HUES6 (cell line): Measurements from ENCODE around the gene VCX3B.
"Not testable (repeated sequence)": the region's sequence is repeated elsewhere in the genome, so short reads cannot be mapped to it uniquely, and the experiment has no call there.

Experiments
- H3K27ac ChIP-seq: 2 replicates; pipeline ENCODE4 v1.7.0; 2013; ENCODE audit warnings: low read depth, mild to moderate bottlenecking, low read length, inconsistent platforms
- H3K27me3 ChIP-seq: 2 replicates; pipeline ENCODE4 v1.6.1; 2013; ENCODE audit warnings: low read length; ENCODE audit not compliant: control insufficient read depth, insufficient read depth
- H3K36me3 ChIP-seq: 2 replicates; pipeline ENCODE4 v1.6.1; 2013; ENCODE audit warnings: low read length; ENCODE audit not compliant: control insufficient read depth, insufficient read depth
- H3K4me1 ChIP-seq: 2 replicates; pipeline ENCODE4 v1.6.1; 2013; ENCODE audit warnings: low read length; ENCODE audit not compliant: control insufficient read depth, insufficient read depth
- H3K4me3 ChIP-seq: 2 replicates; pipeline ENCODE4 v1.5.1; 2013; ENCODE audit warnings: low read depth, low read length
- H3K9ac ChIP-seq: one replicate; pipeline ENCODE4 v1.6.1; 2013; ENCODE audit warnings: mild to moderate bottlenecking, low read length
- H3K9me3 ChIP-seq: 2 replicates; pipeline ENCODE4 v1.6.1; 2013; ENCODE audit warnings: low read depth, low read length; ENCODE audit not compliant: control insufficient read depth, insufficient read depth

The VCX3B gene

GRCh38 chrX:8462488-8462887 is 2.1 kb upstream of the VCX3B start:
- Histone ChIP-seq H3K27ac (no peak overlapping the region), H3K9me3 (peaks cover 6% of the 10 kb centered on the region), H3K9ac (no peak overlapping the region), H3K4me3 (no peak overlapping the region), H3K4me1 (no peaks in the 10 kb centered on the region), H3K36me3 (no peaks in the 10 kb centered on the region), H3K27me3 (no peaks in the 10 kb centered on the region; the same call in 1 of the 2 replicates)

GRCh38 chrX:8484360-8484949 is 19.8 kb downstream of the VCX3B start:
- H3K27ac ChIP-seq: no peak overlapping the region
- no peaks in the 10 kb centered on the region for H3K36me3 ChIP-seq
- H3K9ac ChIP-seq: no peak overlapping the region
- H3K9me3 ChIP-seq: no peaks in the 10 kb centered on the region
- H3K27me3 ChIP-seq: no peaks in the 10 kb centered on the region
- no peak overlapping the region for H3K4me3 ChIP-seq
- H3K4me1 ChIP-seq: peaks cover 6% of the 10 kb centered on the region; the same call in 1 of the 2 replicates

GRCh38 chrX:8495036-8495435 is 30.4 kb downstream of the VCX3B start:
- H3K36me3 ChIP-seq, H3K27ac ChIP-seq, H3K27me3 ChIP-seq, H3K4me1 ChIP-seq, H3K4me3 ChIP-seq, H3K9me3 ChIP-seq, H3K9ac ChIP-seq: not testable (repeated sequence)

- H3K27me3 ChIP-seq: no peaks in the 10 kb centered on the region
- no peak overlapping the region for H3K27ac ChIP-seq
- H3K9ac ChIP-seq: no peak overlapping the region
- no peaks in the 10 kb centered on the region for H3K9me3 ChIP-seq
- no peaks in the 10 kb centered on the region for H3K4me1 ChIP-seq
- H3K36me3 ChIP-seq: no peaks in the 10 kb centered on the region
- no peak overlapping the region for H3K4me3 ChIP-seq
These were observed 35.6 kb downstream of the VCX3B start for GRCh38 chrX:8500203-8500602.

GRCh38 chrX:8502101-8502500 is 37.5 kb downstream of the VCX3B start:
- not testable (repeated sequence) for H3K27me3 ChIP-seq, H3K4me1 ChIP-seq, H3K27ac ChIP-seq, H3K9me3 ChIP-seq, H3K9ac ChIP-seq, H3K4me3 ChIP-seq, H3K36me3 ChIP-seq

- H3K36me3 ChIP-seq: no peaks in the 10 kb centered on the region
- H3K4me1 ChIP-seq: peaks cover 8% of the 10 kb centered on the region
- H3K9ac ChIP-seq: no peak overlapping the region
- no peaks in the 10 kb centered on the region for H3K27me3 ChIP-seq
- H3K9me3 ChIP-seq: no peaks in the 10 kb centered on the region
- no peak overlapping the region for H3K4me3 ChIP-seq
- H3K27ac ChIP-seq: no peak overlapping the region
These were observed 39.8 kb downstream of the VCX3B start for GRCh38 chrX:8504451-8504850.
